SW480 (cell line): ENCODE measurements around the gene TEKTIP1.
"Not testable (repeated sequence)": the region's sequence is repeated elsewhere in the genome, so short reads cannot be mapped to it uniquely, and the experiment has no call there.

ENCODE experiments used
- DNase-seq: peaks from one replicate; pipeline ENCODE4 v3.0.0-alpha.2; 2016; ENCODE audit warnings: low spot score

The TEKTIP1 gene

GRCh38 chr19:3563709-3564524, 24.9 kb downstream of the TEKTIP1 start:
- no peak for DNase-seq

GRCh38 chr19:3565139-3565538, 26.2 kb downstream of the TEKTIP1 start:
- no peak for DNase-seq

- DNase-seq = not testable (repeated sequence)
These were observed 31.1 kb downstream of the TEKTIP1 start for GRCh38 chr19:3570042-3570441.

GRCh38 chr19:3570606-3571011, 31.6 kb downstream of the TEKTIP1 start:
- no peak for DNase-seq

- peak; percentile 96 for DNase-seq
These were observed 33.3 kb downstream of the TEKTIP1 start for GRCh38 chr19:3572132-3572854.

- no peak for DNase-seq
These were observed 33.8 kb downstream of the TEKTIP1 start, which contains the start of gene HMG20B for GRCh38 chr19:3572855-3573161. Gene HMG20B, plus strand, starts transcription at chr19:3572944. Its CDS starts 366 bp downstream, at chr19:3573310.

- DNase-seq = no peak
These were observed 34.3 kb downstream of the TEKTIP1 start for GRCh38 chr19:3573162-3573857.

- peak; percentile 88 for DNase-seq
These were observed 35.1 kb downstream of the TEKTIP1 start for GRCh38 chr19:3573858-3574637.

- DNase-seq = no peak
These were observed 36.3 kb downstream of the TEKTIP1 start for GRCh38 chr19:3575260-3575741.

GRCh38 chr19:3575949-3576673, 37.1 kb downstream of the TEKTIP1 start:
- no peak for DNase-seq

GRCh38 chr19:3576696-3577443, 37.9 kb downstream of the TEKTIP1 start:
- peak; percentile 62 for DNase-seq

GRCh38 chr19:3577723-3578344, 38.9 kb downstream of the TEKTIP1 start:
- DNase-seq = no peak

- no peak for DNase-seq
These were observed 39.4 kb downstream of the TEKTIP1 start for GRCh38 chr19:3578390-3578789.

- DNase-seq = no peak
These were observed 41.4 kb downstream of the TEKTIP1 start for GRCh38 chr19:3580156-3580934.

GRCh38 chr19:3581792-3582191, 42.8 kb downstream of the TEKTIP1 start:
- not testable (repeated sequence) for DNase-seq

GRCh38 chr19:3584036-3584802, 45.2 kb downstream of the TEKTIP1 start:
- DNase-seq = not testable (repeated sequence)

GRCh38 chr19:3585301-3586126, 46.5 kb downstream of the TEKTIP1 start, which contains the start of gene GIPC3:
Gene GIPC3, plus strand, starts transcription at chr19:3585478. Its CDS starts 120 bp downstream, at chr19:3585598.
- DNase-seq = no peak
